ENCODE data around the gene POLR3B. TPM values are rescaled to one million over a fixed set of nuclear protein-coding genes. Genes with fewer than 3 reads are reported as not detected.

Gene POLR3B
- total RNA-seq, 1 donor from 2014 or later = 15.2 TPM

- no peak for DNase-seq (ENCODE audit: low read depth, low spot score)
- Mint-ChIP-seq H3K36me3 (ENCODE audit: low read depth) (no peaks in the 10 kb centered on the region), H3K4me1 (peaks cover 15% of the 10 kb centered on the region), H3K27ac (ENCODE audit: unreplicated experiment) (no peak overlapping the region), H3K9me3 (no peaks in the 10 kb centered on the region), H3K4me3 (no peak overlapping the region), H3K27me3 (ENCODE audit: low read depth) (no peaks in the 10 kb centered on the region)
- no peak for TF ChIP-seq CTCF (conservative IDR thresholded peaks at IDR 0.05)
These were observed 2.3 kb downstream of the POLR3B start for GRCh38 chr12:106359646-106360399.

GRCh38 chr12:106360400-106360994 is 2.9 kb downstream of the POLR3B start:
- Mint-ChIP-seq H3K4me3 (no peak overlapping the region), H3K27ac (ENCODE audit: unreplicated experiment) (no peak overlapping the region), H3K36me3 (ENCODE audit: low read depth) (no peaks in the 10 kb centered on the region), H3K27me3 (ENCODE audit: low read depth) (no peaks in the 10 kb centered on the region), H3K9me3 (no peaks in the 10 kb centered on the region), H3K4me1 (peaks cover 15% of the 10 kb centered on the region)
- no peak for TF ChIP-seq CTCF (conservative IDR thresholded peaks at IDR 0.05)
- DNase-seq (ENCODE audit: low read depth, low spot score) = no peak

- TF ChIP-seq CTCF (conservative IDR thresholded peaks at IDR 0.05) = no peak
- H3K4me3 Mint-ChIP-seq = no peak overlapping the region
- H3K27ac Mint-ChIP-seq (ENCODE audit: unreplicated experiment) = no peak overlapping the region
- H3K27me3 Mint-ChIP-seq (ENCODE audit: low read depth) = no peaks in the 10 kb centered on the region
- H3K36me3 Mint-ChIP-seq (ENCODE audit: low read depth) = no peaks in the 10 kb centered on the region
- no peaks in the 10 kb centered on the region for H3K9me3 Mint-ChIP-seq
- DNase-seq (ENCODE audit: low read depth, low spot score) = no peak
- peaks cover 9% of the 10 kb centered on the region for H3K4me1 Mint-ChIP-seq
These were observed 5.4 kb downstream of the POLR3B start for GRCh38 chr12:106362971-106363370.

- Mint-ChIP-seq H3K27me3 (ENCODE audit: low read depth) (no peaks in the 10 kb centered on the region), H3K27ac (ENCODE audit: unreplicated experiment) (no peak overlapping the region), H3K4me3 (no peak overlapping the region), H3K36me3 (ENCODE audit: low read depth) (no peaks in the 10 kb centered on the region), H3K4me1 (no peaks in the 10 kb centered on the region), H3K9me3 (no peaks in the 10 kb centered on the region)
- DNase-seq (ENCODE audit: low read depth, low spot score) = no peak
- no peak for TF ChIP-seq CTCF (conservative IDR thresholded peaks at IDR 0.05)
These were observed 6.7 kb downstream of the POLR3B start for GRCh38 chr12:106364261-106364660.

GRCh38 chr12:106369624-106370346 is 12.2 kb downstream of the POLR3B start:
- no peak for TF ChIP-seq CTCF (conservative IDR thresholded peaks at IDR 0.05)
- Mint-ChIP-seq H3K27me3 (ENCODE audit: low read depth) (no peaks in the 10 kb centered on the region), H3K4me1 (no peaks in the 10 kb centered on the region), H3K9me3 (peaks cover 3% of the 10 kb centered on the region), H3K27ac (ENCODE audit: unreplicated experiment) (no peak overlapping the region), H3K4me3 (no peak overlapping the region), H3K36me3 (ENCODE audit: low read depth) (peaks cover 16% of the 10 kb centered on the region)
- DNase-seq (ENCODE audit: low read depth, low spot score) = no peak
